NCI-H69 (cell line): Measurements from ENCODE around the gene FOXI3.

Experiments
- DNase-seq: peaks from one replicate; lab custom pipeline; 2025; lab: John Stamatoyannopoulos, UW

Gene FOXI3

GRCh38 chr2:88452565-88452905 lies at the start of gene FOXI3:
Gene FOXI3 (minus strand): TSS chr2:88452693. CDS start chr2:88452535, 158 bp downstream.
- peak; percentile 73 for DNase-seq

GRCh38 chr2:88500691-88501090 lies 48.2 kb upstream of the FOXI3 start:
- no peak for DNase-seq

GRCh38 chr2:88499204-88499603 lies 46.7 kb upstream of the FOXI3 start:
- no peak for DNase-seq

GRCh38 chr2:88493481-88493880 lies 41.0 kb upstream of the FOXI3 start:
- no peak for DNase-seq

GRCh38 chr2:88492002-88492401 lies 39.5 kb upstream of the FOXI3 start:
- no peak for DNase-seq

GRCh38 chr2:88489181-88489580 lies 36.7 kb upstream of the FOXI3 start:
- DNase-seq, result peak; percentile 1

GRCh38 chr2:88483200-88483599 lies 30.7 kb upstream of the FOXI3 start:
- peak; percentile 11 for DNase-seq

- peak; percentile 78 for DNase-seq
Observed at GRCh38 chr2:88481691-88482336, 29.3 kb upstream of the FOXI3 start.

GRCh38 chr2:88472811-88473210 lies 20.3 kb upstream of the FOXI3 start:
- no peak for DNase-seq

GRCh38 chr2:88471083-88471942 lies 18.8 kb upstream of the FOXI3 start:
- no peak for DNase-seq

- DNase-seq, result no peak
Observed at GRCh38 chr2:88469202-88470114, 17.0 kb upstream of the FOXI3 start.

GRCh38 chr2:88464153-88464552 lies 11.7 kb upstream of the FOXI3 start:
- no peak for DNase-seq

GRCh38 chr2:88458633-88459032 lies 6.1 kb upstream of the FOXI3 start:
- no peak for DNase-seq

GRCh38 chr2:88452980-88453582 lies 588 bp upstream of the FOXI3 start:
- DNase-seq, result peak; percentile 53

GRCh38 chr2:88451811-88452564 lies 505 bp downstream of the FOXI3 start:
- peak; percentile 61 for DNase-seq

- DNase-seq, result peak; percentile 41
Observed at GRCh38 chr2:88450925-88451810, 1.3 kb downstream of the FOXI3 start.

- no peak for DNase-seq
Observed at GRCh38 chr2:88450186-88450585, 2.3 kb downstream of the FOXI3 start.

GRCh38 chr2:88448248-88448647 lies 4.2 kb downstream of the FOXI3 start:
- DNase-seq, result no peak

GRCh38 chr2:88443353-88443938 lies 9.0 kb downstream of the FOXI3 start:
- DNase-seq, result no peak

GRCh38 chr2:88442473-88442872 lies 10.0 kb downstream of the FOXI3 start:
- DNase-seq, result no peak
